OCI-LY1 (cell line): ENCODE measurements around the gene AKAP11.
"Not testable (repeated sequence)": the region's sequence is repeated elsewhere in the genome, so short reads cannot be mapped to it uniquely, and the experiment has no call there.

Source experiments
- H2AFZ ChIP-seq: fragments of 200-600 bp; sonication (generic), shearing (Covaris generic); 2 replicates; pipeline ENCODE4 v1.6.0; 2014; ENCODE audit warnings: antibody characterized with exemption, mild to moderate bottlenecking, low read length
- H3F3A ChIP-seq: fragments of 200-600 bp; sonication (generic), shearing (Covaris generic); 2 replicates; pipeline ENCODE4 v1.6.0; 2014; ENCODE audit warnings: mild to moderate bottlenecking, antibody characterized with exemption, low read length, moderate library complexity; ENCODE audit not compliant: insufficient read depth
- H3K27ac ChIP-seq: fragments of 200-600 bp; sonication (generic); 2 replicates; pipeline ENCODE4 v1.5.1; 2014; ENCODE audit warnings: low read length, mixed run types, mild to moderate bottlenecking, low read depth; ENCODE audit not compliant: poor library complexity, severe bottlenecking
- H3K27me3 ChIP-seq: fragments of 200-600 bp; sonication (generic); 2 replicates; pipeline ENCODE4 v1.6.0; 2014; ENCODE audit warnings: antibody characterized with exemption, mild to moderate bottlenecking, low read length, moderate library complexity; ENCODE audit not compliant: insufficient read depth
- H3K36me3 ChIP-seq: fragments of 200-600 bp; sonication (generic); 2 replicates; pipeline ENCODE4 v1.6.1; 2014; ENCODE audit warnings: mild to moderate bottlenecking, antibody characterized with exemption, low read length, moderate library complexity, mixed read lengths; ENCODE audit not compliant: insufficient read depth
- H3K4me1 ChIP-seq: fragments of 200-600 bp; sonication (generic); 2 replicates; pipeline ENCODE4 v1.5.1; 2014; ENCODE audit warnings: mild to moderate bottlenecking, low read length, moderate library complexity; ENCODE audit not compliant: insufficient read depth, severe bottlenecking
- H3K4me2 ChIP-seq: fragments of 200-600 bp; sonication (generic), shearing (Covaris generic); 2 replicates; pipeline ENCODE4 v1.6.1; 2014; ENCODE audit warnings: low read length
- H3K4me3 ChIP-seq: fragments of 200-600 bp; sonication (generic); 2 replicates; pipeline ENCODE4 v1.5.1; 2014; ENCODE audit warnings: low read length, low read depth, mild to moderate bottlenecking, mixed read lengths; ENCODE audit not compliant: poor library complexity, severe bottlenecking
- H3K79me2 ChIP-seq: fragments of 200-600 bp; shearing (Covaris generic); 2 replicates; pipeline ENCODE4 v1.6.1; 2016; ENCODE audit warnings: mixed run types, low read length, mixed read lengths; ENCODE audit not compliant: insufficient read depth
- H3K9ac ChIP-seq: fragments of 200-600 bp; sonication (generic), shearing (Covaris generic); 2 replicates; pipeline ENCODE4 v1.6.1; 2014; ENCODE audit warnings: mild to moderate bottlenecking, low read length, mixed read lengths
- H3K9me2 ChIP-seq: fragments of 200-600 bp; sonication (generic), shearing (Covaris generic); 2 replicates; pipeline ENCODE4 v1.6.1; 2014; ENCODE audit warnings: low read depth, mild to moderate bottlenecking, low read length, mixed read lengths
- H3K9me3 ChIP-seq: fragments of 200-600 bp; shearing (Covaris generic); 2 replicates; pipeline ENCODE4 v1.6.1; 2014; ENCODE audit warnings: low read length, mixed read lengths
- H4K20me1 ChIP-seq: fragments of 200-600 bp; sonication (generic), shearing (Covaris generic); 2 replicates; pipeline ENCODE4 v1.6.0; 2016; ENCODE audit warnings: mild to moderate bottlenecking, low read length; ENCODE audit not compliant: insufficient read depth
- CTCF ChIP-seq: fragments of 200-600 bp; sonication (generic), shearing (Covaris generic); IDR thresholded peaks from 2 replicates; pipeline ENCODE4 v1.5.1; 2017; ENCODE audit warnings: mild to moderate bottlenecking, antibody characterized with exemption, low read length, moderate library complexity, mixed read lengths
- EZH2 ChIP-seq: fragments of 200-600 bp; sonication (generic), shearing (Covaris generic); IDR thresholded peaks from 2 replicates; pipeline ENCODE4 v1.8.0; 2017; ENCODE audit warnings: borderline replicate concordance, mixed run types, mild to moderate bottlenecking, antibody characterized with exemption, low read length, moderate library complexity, mixed read lengths

Gene AKAP11

GRCh38 chr13:42272115-42272803, at the start of gene AKAP11:
TSS of gene AKAP11 (plus strand) at chr13:42272152. CDS start at chr13:42286349, 14,197 bp downstream.
- H3K9me2 ChIP-seq, result no peaks in the 10 kb centered on the region
- H3K27me3 ChIP-seq, result no peaks in the 10 kb centered on the region
- peak within 1 kb of the TSS; percentile 95 for H3K4me3 ChIP-seq
- peak within 1 kb of the TSS; percentile 86 for H3K27ac ChIP-seq
- no peak for TF ChIP-seq EZH2
- TF ChIP-seq CTCF, result no peak
- H3K4me2 ChIP-seq, result peak within 1 kb of the TSS; percentile 83
- H3K9me3 ChIP-seq, result no peaks in the 10 kb centered on the region
- H4K20me1 ChIP-seq, result no peaks in the 10 kb centered on the region
- no peaks in the 10 kb centered on the region for H3F3A ChIP-seq
- peaks cover 47% of the 10 kb centered on the region for H3K79me2 ChIP-seq
- H3K4me1 ChIP-seq, result peaks cover 51% of the 10 kb centered on the region
- peak within 1 kb of the TSS; percentile 20; the same call in 1 of the 2 replicates for H2AFZ ChIP-seq
- peaks cover 8% of the 10 kb centered on the region for H3K36me3 ChIP-seq
- H3K9ac ChIP-seq, result peak within 1 kb of the TSS; percentile 96

DNA sequence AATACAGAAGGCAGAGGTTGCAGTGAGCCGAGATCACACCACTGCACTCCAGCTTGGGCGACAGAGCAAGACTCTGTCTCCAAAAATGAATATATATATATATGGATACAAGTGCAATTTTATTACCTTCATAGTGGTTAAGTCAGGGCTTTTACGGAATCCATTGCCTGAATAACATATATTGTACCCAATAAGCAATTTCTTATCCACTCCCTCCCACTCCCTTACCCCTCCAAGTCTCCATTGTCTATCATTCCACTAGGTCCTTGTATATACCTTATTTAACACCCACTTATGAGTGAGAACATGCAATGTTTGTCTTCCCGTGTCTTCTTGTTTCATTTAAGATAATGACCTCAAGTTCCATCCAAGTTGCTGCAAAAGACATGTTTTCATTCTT, 48.3 kb upstream of the AKAP11 start:
- no peaks in the 10 kb centered on the region for H3K9me2 ChIP-seq
- no peak overlapping the region for H3K9ac ChIP-seq
- H3F3A ChIP-seq, result no peaks in the 10 kb centered on the region
- no peak for TF ChIP-seq CTCF
- TF ChIP-seq EZH2, result no peak
- no peak overlapping the region for H3K4me2 ChIP-seq
- H3K27ac ChIP-seq, result no peak overlapping the region
- no peaks in the 10 kb centered on the region for H3K9me3 ChIP-seq
- H3K79me2 ChIP-seq, result no peaks in the 10 kb centered on the region
- H3K27me3 ChIP-seq, result no peaks in the 10 kb centered on the region
- no peak overlapping the region for H3K4me3 ChIP-seq
- peaks cover 17% of the 10 kb centered on the region; the same call in 1 of the 2 replicates for H3K36me3 ChIP-seq
- no peak overlapping the region for H2AFZ ChIP-seq
- H4K20me1 ChIP-seq, result no peaks in the 10 kb centered on the region
- no peaks in the 10 kb centered on the region for H3K4me1 ChIP-seq

DNA sequence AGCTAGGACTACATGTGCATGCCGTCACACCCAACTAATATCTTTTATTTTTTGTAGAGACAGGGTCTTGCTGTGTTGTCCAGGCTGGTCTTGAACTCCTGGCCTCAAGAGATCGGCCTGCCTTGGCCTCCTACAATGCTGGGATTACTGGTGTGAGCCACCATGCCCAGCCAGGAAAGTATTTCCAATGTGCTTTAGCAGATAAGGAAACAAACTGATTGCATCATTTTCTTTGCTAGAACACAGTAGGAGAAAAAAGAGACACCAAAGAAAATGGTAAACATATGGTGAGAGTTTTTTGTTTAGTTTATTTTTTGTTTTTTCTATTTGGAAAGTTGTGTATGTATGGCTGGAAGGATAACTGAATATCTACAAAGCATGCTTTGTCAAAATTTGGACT, 46.9 kb upstream of the AKAP11 start:
- H3K4me3 ChIP-seq, result no peak overlapping the region
- no peaks in the 10 kb centered on the region for H4K20me1 ChIP-seq
- H3K4me1 ChIP-seq, result no peaks in the 10 kb centered on the region
- no peaks in the 10 kb centered on the region for H3K9me2 ChIP-seq
- H3K36me3 ChIP-seq, result peaks cover 11% of the 10 kb centered on the region; the same call in 1 of the 2 replicates
- no peaks in the 10 kb centered on the region for H3F3A ChIP-seq
- H3K9me3 ChIP-seq, result no peaks in the 10 kb centered on the region
- no peak overlapping the region for H2AFZ ChIP-seq
- TF ChIP-seq CTCF (no peak), EZH2 (no peak)
- no peaks in the 10 kb centered on the region for H3K79me2 ChIP-seq
- H3K4me2 ChIP-seq, result no peak overlapping the region
- H3K9ac ChIP-seq, result no peak overlapping the region
- H3K27ac ChIP-seq, result no peak overlapping the region
- H3K27me3 ChIP-seq, result no peaks in the 10 kb centered on the region

DNA sequence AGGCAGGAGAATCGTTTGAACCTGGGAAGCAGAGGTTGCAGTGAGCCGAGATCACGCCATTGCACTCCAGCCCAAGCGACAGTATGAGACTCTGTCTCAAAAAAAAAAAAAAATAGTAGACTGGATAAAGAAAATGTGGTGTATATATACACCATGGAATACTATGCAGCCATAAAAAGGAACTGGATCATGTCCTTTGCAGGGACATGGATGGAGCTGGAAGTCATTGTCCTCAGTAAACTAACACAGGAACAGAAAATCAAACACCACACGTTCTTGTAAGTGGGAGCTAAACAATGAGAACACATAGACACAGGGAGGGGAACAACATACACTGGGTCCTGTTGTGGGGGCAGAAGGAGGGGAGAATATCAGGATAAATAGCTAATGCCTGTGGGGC, 45.2 kb upstream of the AKAP11 start:
- not testable (repeated sequence) for H3K36me3 ChIP-seq, H3K9me2 ChIP-seq, H3K27ac ChIP-seq

More for the DNA sequence above, 45.2 kb upstream of the AKAP11 start:
- not testable (repeated sequence) for H3K4me2 ChIP-seq, H2AFZ ChIP-seq, H3K27me3 ChIP-seq, H3K4me3 ChIP-seq, H3K4me1 ChIP-seq, H3K79me2 ChIP-seq, H3K9me3 ChIP-seq, H3F3A ChIP-seq, H3K9ac ChIP-seq, H4K20me1 ChIP-seq
